ENCODE data around the gene UCP3.

UCP3 gene

GRCh38 chr11:74018331-74019005 is 9.6 kb upstream of the UCP3 start:
- no peak for DNase-seq (ENCODE audit: low read depth in 2 of 2)

GRCh38 chr11:74017631-74018030 is 8.7 kb upstream of the UCP3 start:
- no peak for DNase-seq (ENCODE audit: low read depth in 2 of 2)

- no peak for DNase-seq (ENCODE audit: low read depth in 2 of 2)
Observed at GRCh38 chr11:74015919-74016684, 7.2 kb upstream of the UCP3 start.

GRCh38 chr11:74014880-74015279 is 6.0 kb upstream of the UCP3 start:
- DNase-seq (ENCODE audit: low read depth in 2 of 2), result no peak

- DNase-seq (ENCODE audit: low read depth in 2 of 2), result no peak
Observed at GRCh38 chr11:74013141-74013540, 4.3 kb upstream of the UCP3 start.

- no peak for DNase-seq (ENCODE audit: low read depth in 2 of 2)
Observed at GRCh38 chr11:74012074-74012809, 3.4 kb upstream of the UCP3 start.

GRCh38 chr11:74011360-74012073 is 2.6 kb upstream of the UCP3 start:
- DNase-seq (ENCODE audit: low read depth in 2 of 2), result no peak

GRCh38 chr11:74010306-74011300 is 1.7 kb upstream of the UCP3 start:
- DNase-seq (ENCODE audit: low read depth in 2 of 2), result no peak

GRCh38 chr11:74009675-74010305 is 905 bp upstream of the UCP3 start:
- DNase-seq (ENCODE audit: low read depth in 2 of 2), result no peak

- DNase-seq (ENCODE audit: low read depth in 2 of 2), result no peak
Observed at GRCh38 chr11:74009230-74009547, 304 bp upstream of the UCP3 start.

GRCh38 chr11:74007691-74008372 is 1.1 kb downstream of the UCP3 start:
- DNase-seq (ENCODE audit: low read depth in 2 of 2), result no peak

GRCh38 chr11:74006743-74007304 is 2.1 kb downstream of the UCP3 start:
- no peak for DNase-seq (ENCODE audit: low read depth in 2 of 2)

GRCh38 chr11:74005721-74006517 is 3.0 kb downstream of the UCP3 start:
- DNase-seq (ENCODE audit: low read depth in 2 of 2), result no peak

GRCh38 chr11:74004759-74005615 is 3.9 kb downstream of the UCP3 start:
- no peak for DNase-seq (ENCODE audit: low read depth in 2 of 2)

- DNase-seq (ENCODE audit: low read depth in 2 of 2), result no peak
Observed at GRCh38 chr11:74004046-74004695, 4.7 kb downstream of the UCP3 start.

- no peak for DNase-seq (ENCODE audit: low read depth in 2 of 2)
Observed at GRCh38 chr11:74002832-74003231, 6.1 kb downstream of the UCP3 start.

GRCh38 chr11:74001822-74002286 is 7.0 kb downstream of the UCP3 start:
- DNase-seq (ENCODE audit: low read depth in 2 of 2), result no peak

Data from fibroblast of skin of left biceps (primary cell).